GM21737 (cell line): ENCODE data around the gene ZEB2.

Source experiments
- ATAC-seq: cut with Tn5 transposase; IDR thresholded peaks from one replicate; pipeline ENCODE4 v1.9.1; 2021; ENCODE audit warnings: mild to moderate bottlenecking, moderate library complexity; ENCODE audit not compliant: unreplicated experiment

ZEB2 gene

DNA sequence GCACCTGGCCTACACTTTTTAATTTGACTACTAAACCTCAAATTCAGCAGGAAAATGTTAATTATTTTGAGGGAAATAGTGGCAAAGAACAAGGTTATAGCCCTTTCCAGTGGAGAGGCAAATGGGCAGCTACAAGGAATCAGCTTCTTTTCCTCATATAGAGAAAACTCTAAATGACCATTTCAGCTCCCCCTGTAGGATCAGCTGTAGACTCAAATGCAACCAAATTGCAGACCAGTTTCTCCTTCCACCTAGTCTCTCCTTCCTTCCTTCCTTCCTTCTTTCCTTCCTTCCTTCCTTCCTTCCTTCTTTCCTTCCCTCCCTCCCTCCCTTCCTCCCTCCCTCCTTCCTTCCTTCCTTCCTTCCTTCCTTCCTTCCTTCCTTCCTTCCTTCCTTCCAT is 158.2 kb downstream of the ZEB2 start:
- ATAC-seq = no peak

DNA sequence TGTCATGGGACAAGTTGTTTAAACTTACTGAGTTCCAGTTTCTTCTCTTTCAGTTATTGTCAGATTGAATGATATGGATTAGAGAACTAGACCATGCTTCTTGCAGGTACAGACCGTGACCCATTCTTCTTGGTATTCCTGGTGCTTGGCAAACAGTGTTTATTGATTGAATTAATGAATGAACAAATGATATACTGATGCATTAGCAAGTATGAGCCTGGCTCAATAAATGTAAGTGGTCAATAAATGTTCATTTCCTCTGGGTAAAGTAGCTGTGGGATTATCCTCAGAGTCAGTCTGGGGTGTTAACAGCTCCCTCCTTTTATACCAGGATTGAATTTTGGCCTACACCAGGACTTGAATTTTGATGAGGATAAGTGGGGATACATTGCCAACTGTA is 160.2 kb downstream of the ZEB2 start:
- ATAC-seq = no peak

DNA sequence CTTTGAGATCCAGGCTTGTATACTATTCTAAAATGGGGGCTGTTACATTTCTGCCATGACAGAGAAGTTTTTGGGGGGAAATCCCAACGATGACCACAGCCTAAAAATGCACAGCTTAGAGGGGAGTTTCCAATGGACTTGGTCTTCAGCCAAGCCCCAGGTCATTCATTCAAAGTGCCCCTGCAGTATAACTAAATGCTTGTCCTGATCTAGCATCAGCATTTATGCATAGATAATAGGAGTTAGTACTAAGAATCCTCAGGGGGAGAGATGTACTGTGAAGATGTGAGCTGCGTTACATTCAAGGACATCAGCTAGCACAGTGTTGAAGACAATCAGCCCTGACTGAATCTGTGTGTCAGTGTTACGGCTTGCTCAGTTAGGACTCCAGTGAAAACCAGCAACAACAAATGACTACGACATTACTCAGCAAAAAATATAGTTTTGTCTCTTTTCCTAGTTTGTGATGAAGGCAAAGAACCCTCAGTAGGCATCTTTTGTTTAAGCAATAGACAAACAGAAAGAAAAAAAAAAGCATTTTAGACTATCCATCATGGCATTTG is 160.9 kb downstream of the ZEB2 start:
- ATAC-seq = peak; percentile 69

DNA sequence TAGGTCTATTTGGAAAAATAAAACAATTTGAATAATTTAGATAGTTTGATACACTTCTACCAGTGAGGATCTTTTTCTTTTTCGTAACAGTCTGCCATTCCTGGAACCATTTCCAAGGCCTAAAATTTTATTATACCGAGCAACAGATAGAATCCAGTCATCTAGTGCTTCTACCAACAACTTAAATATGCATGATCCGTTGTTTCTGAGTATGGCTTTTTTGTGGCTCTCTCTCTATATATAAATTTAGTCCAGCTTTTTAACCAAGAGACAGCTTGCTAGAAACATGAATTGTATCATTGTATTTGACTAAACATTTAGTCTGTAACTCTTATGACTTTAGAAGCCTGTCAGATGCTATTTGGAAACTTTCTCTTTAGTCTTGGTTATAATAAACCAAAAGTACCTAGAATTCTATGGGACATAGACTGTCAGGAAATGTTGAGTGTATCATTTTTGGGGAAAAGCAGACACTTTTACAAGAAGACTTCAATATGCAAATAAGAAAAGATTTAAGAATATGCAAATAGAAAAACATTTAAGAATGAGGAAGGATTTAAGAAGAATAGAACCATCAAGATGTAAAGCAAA is 161.4 kb downstream of the ZEB2 start:
- no peak for ATAC-seq

DNA sequence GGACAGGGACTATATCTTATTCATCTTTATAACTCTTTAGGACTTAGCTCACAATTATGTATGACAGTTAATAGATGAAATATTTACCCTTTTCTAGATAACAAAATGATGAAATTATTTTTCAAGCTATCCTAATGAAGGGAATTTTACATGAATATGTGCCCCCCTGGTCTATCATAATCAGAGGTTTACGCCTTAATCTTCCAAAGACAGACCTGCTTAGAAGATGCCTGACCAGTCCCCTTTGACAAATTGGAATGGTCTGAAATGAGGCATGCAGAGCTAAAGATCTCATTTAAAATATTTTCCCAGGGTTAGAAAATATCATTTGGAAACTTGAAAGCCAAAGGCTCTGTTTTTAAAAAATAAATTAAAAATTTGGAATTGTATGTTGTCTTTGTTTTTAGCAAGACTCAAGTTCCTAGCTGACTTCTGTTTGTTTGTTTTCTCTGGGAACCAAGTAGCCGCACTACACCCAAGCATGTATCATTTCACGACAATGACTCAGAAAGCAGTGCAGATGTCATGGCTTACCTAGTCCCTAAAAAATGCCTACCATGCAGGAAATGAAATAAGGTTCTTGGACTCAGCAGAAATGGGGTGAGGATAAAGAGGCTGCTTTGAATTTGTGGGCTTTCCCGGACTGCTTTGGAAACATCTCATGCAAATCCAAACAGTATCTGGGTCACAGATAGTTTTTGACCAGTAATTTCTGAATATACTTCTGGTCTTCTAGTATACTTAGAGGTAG is 162.1 kb downstream of the ZEB2 start:
- peak; percentile 68 for ATAC-seq

DNA sequence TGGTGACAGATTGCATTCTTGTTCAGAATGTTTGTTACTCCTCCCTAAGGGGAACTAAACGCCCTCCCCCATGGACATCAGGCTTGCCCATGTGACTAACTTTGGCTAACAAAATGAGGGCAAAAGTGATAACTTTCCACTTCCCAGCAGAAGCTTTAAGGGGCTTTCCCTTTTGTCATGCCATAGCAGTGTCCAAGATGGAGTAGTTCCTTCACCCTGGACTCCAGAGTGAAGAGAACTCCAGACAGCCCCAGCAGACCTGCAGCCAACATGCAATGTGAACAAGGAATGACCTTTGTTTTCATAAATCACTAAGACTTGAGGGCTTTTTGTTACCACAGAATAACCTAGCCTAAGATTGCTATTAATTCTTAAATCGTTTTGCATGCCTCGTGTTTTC is 163.5 kb downstream of the ZEB2 start:
- ATAC-seq = no peak

DNA sequence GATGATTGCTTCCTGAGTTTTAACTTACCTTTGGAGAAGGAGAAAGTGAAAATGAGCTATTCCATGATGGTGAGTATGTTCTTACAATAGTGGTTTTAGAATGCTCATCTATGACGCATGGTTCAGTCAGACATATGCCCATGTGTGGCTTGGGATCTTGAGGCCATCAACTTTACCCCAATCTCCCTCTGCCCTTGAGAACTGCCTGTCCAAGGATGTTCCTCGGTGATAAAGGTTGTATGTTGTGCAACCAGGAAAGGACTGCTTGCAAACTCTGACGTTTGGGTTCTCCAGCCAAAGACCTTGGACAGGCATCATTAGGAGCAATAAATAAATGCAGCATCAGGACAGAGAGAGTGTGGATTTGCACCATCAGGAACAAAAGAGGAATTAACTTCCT is 165.0 kb downstream of the ZEB2 start:
- ATAC-seq = no peak

DNA sequence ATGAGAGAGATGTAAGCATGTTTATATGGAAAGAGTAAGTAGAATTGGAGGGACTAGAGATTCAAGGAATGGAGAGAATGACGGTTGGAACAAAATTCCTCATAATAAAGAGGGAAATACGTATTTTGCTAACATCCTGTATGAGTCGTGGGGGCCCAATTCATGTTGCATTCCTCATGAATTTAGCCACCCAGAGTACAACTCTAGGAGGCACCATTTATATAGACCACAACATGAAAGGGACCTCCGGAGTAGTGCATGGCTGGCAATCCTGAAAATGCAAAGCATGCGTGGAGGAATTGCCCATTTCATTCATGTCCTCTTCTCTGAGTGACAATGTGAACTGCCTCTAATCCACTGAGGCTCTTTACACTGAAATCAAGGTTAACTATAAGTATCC is 168.2 kb downstream of the ZEB2 start:
- ATAC-seq = no peak

DNA sequence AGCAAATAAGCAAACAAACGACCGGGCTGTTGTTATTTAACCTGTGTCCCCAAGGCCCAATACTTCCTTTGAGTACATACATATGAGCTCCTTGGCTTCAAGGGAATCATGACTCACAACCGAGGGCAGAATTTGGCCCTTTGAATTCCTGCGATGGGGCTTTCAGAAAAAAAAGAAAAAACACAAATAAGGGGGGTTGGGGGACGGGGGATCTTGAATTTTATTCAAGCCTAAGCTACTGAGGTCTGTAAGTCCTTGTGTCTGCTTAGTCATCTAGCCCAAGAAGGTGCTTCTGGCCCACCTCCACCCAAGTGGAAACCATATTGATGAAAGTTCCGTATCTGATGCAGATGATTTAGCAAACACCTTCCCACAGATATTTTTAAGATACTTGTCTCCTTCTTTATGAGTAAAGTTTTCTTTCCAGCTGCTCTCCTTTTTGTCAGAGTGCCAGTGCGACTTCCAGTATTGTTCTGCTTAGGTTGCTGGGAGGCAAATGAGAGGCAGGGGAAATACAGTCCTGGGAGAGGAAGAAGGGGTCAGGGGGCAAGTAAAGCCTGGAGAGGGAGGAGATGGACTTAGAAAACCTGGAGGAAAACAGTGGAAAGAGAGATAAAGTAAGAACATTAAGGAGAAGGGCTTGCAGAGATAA is 169.6 kb downstream of the ZEB2 start:
- no peak for ATAC-seq

DNA sequence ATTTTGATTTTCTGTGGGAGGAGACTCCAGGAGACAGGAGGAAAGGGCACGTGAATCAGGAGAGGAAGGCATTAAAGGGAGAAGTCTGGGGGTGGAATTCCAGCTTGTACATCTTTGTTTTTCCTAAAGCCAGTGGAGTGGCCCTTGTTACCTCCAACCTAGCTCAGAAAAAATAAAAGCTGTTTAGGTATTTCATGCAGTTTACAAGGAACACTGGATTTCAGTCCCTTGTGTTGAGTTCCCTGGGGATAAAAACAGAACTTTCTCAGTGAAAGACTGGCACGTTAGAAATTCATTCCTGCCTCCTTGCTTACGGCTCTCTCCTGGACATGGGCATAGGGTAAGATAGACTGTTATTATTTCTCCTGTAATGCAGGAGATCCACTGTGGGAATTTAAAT is 170.2 kb downstream of the ZEB2 start:
- no peak for ATAC-seq

DNA sequence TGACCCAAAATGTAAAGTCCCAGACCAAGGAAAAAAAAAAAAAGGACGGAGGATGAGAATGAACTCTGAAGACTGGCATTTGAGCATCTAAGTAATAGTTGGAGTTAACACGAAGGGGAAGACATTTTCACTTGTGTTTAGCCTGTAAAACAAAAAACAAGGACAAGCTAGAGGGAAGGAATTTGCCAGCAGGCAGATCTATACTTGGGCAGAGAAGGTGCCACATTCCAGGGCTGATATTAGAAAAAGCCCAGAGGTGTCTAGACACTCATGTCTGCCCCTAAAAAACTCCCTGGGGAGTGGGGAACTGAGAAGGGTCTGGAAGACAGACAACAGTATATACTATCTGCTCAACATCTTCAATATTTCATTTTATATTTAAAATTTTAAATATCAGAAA is 171.1 kb downstream of the ZEB2 start:
- ATAC-seq = no peak

DNA sequence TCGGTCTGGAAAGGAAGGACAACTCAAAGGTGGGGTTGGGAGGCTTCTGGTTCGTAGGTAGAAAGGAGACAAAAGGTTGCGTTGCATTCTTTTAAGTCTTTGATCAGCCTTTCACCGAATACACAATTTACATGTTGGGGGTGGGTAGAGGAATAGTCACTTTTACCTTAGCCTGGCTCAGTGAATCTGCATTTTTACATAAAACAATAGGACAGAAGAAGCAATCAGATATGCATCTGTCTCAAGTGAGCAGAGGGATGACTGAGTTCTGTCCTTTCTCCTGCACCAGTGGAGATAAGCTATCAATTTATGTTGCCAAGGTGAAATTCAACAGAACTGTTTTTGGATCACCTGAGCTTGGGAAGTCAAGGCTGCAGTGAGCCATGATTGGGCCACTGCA is 173.7 kb downstream of the ZEB2 start:
- no peak for ATAC-seq

DNA sequence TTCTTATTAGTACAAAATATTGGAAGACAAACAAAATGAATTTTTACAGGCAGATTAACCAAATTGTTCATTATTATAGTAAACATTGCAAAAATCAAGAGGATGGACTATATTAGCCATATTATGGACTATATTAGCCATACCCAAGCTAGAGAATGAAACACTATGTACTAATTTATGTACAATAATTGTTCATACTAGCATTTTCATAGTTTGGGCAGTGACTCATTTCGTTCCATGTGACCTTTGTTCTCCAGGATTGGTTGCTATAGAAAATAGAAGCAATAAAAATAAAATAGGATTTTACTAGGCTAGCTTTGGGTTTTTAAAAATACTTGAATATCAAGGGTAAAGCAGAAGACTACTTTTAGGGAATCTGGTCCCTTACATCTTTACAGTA is 176.8 kb downstream of the ZEB2 start:
- ATAC-seq = no peak

DNA sequence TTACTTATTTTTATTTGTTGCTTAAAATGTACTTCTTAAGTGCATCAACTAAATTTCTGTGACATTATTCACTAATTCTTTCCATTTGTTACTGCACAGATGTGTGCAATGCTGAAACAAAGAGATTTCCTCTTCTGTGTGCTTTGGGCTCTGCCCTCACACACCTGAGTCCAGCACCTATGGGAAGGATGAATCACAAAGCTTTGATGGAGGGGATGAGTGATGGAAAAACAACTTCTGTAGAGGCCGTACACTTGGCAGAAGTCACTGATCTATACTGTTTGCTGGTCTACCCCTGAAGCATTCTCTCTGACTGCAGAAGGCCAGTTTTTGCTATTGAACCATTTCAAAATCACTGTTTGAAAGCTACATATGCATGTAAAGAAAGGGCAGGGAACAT is 178.4 kb downstream of the ZEB2 start:
- no peak for ATAC-seq

DNA sequence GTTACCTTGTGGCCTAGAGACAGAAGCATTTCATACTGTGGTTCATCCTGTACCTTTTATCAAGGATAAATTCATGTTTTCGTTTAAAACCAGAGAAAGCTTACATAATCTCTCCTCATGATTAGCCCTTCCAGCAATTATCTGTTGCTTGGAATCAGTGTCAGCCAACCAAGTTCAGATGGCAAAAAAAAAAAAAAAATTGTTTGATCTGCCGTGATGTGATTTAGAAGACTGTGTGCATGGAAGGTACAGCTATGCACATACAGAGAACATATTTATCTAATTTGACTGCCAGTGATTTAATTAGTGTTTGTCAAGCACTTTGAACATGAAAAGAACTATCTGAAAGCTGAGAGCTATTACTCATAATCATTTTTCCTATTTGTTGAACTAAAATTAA is 180.9 kb downstream of the ZEB2 start:
- ATAC-seq = no peak

DNA sequence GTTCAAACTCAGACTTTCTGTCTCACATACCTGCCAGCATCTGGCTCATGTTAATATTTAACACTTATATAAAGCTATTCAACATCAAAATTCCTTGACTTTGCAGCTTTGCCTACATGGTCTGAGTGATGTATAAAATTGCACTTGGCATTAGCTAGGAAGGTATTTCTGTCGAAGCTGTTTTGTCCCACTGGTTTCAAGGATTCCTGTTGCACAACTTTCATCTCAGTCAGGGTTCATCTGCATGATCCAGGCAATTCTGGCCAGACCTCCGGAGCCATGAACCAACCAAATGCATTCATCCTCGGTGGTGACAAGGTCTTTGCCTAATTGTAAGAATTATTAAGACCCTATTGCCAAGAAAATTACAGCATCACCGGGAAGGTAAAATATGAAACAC is 185.4 kb downstream of the ZEB2 start:
- ATAC-seq = no peak
